T-helper 1 cell treated with Interleukin-12 subunit alpha and Interleukin-12 subunit beta and Interleukin-4 antibody, amounts not matched to agents 30 μg/mL and 1 μg/mL, for 36 hours (primary cell): ENCODE measurements around the gene CXCR4.

Experiments used
- H3K27ac Mint-ChIP-seq: one replicate; pipeline ENCODE4 v1.8.0; 2021; ENCODE audit warnings: mild to moderate bottlenecking, mixed read lengths
- H3K27me3 Mint-ChIP-seq: one replicate; pipeline ENCODE4 v1.8.0; 2021; ENCODE audit warnings: low read depth, mixed read lengths
- H3K36me3 Mint-ChIP-seq: one replicate; pipeline ENCODE4 v1.8.0; 2021; ENCODE audit warnings: low read depth, mixed read lengths
- H3K4me1 Mint-ChIP-seq: one replicate; pipeline ENCODE4 v1.8.0; 2021; ENCODE audit warnings: low read depth, mixed read lengths
- H3K4me3 Mint-ChIP-seq: one replicate; pipeline ENCODE4 v1.8.0; 2021; ENCODE audit warnings: mild to moderate bottlenecking, moderate library complexity, mixed read lengths
- H3K9me3 Mint-ChIP-seq: one replicate; pipeline ENCODE4 v1.8.0; 2021; ENCODE audit warnings: mixed read lengths

CXCR4 gene

DNA sequence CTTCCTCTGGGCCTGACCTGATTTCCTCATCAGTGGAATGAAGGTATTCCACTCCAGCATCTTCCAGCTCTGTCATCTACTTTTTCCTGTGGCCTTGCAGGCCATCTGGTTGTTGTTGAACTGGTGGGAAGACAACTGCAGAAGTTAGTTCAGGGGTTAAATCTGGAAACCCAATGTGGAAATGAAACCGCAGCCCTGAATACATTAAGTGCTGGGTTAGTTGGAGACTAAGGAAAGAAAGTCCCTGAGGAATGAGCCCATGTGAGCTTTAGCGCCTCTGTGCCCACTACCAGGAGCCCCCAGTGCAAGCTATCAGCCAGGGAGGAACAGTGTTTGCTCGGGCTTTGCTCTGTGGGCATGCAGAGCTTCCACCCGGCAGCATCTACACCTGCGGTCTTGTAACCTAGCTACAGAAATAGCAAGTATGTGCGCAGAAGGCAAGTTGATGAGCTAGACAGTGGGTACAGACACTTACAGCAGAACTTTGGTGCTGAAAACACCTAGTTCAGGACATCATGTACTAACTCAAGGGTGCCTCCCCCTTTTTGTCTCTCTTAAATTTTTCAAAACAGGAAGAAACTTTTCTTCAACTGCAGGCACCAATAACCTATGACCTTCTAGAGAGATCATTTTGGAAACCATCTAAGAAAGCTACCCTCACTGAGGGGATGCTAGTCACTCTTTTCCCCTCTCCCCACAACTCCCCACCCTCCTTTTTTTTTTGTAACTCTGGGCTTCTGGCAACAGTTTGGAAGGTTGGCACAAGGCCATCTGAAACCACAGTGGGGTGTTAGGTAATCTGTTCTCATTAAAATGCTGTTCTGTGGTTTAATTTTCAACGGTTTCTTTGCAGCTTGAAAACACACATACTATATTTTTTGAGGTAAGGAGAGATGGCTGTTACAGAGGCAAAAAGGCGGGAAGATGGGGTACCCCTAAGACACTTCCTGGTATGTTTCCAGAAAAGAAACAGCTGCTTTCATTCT lies 18.3 kb upstream of the CXCR4 start:
- Mint-ChIP-seq H3K4me3 (peak overlapping the region; percentile 35), H3K4me1 (peaks cover 78% of the 10 kb centered on the region), H3K27ac (peak overlapping the region; percentile 80), H3K9me3 (no peaks in the 10 kb centered on the region), H3K27me3 (peaks cover 54% of the 10 kb centered on the region), H3K36me3 (peaks cover 10% of the 10 kb centered on the region)

DNA sequence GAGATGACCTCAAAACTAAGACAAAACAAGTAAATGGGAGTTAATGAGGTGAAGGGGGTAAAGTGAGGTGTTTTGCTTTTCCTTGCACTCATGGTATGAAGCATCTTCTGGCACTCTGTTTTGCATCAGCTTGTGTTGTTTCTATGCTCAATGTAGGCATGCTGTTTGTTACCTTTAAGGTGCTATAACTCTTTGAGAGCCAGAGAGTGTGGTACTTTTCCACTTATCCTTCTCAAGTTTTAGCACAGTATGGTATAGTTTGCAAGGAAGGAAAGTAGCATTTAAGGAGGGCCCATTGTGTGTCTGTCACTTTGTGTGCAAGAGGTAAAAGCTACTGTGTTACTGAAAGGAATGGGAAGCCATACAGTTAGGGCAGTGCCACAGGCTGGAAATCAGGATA lies 17.5 kb upstream of the CXCR4 start:
- H3K9me3 Mint-ChIP-seq = no peaks in the 10 kb centered on the region
- H3K36me3 Mint-ChIP-seq = peaks cover 14% of the 10 kb centered on the region
- H3K27me3 Mint-ChIP-seq = peaks cover 53% of the 10 kb centered on the region
- peak overlapping the region; percentile 80 for H3K27ac Mint-ChIP-seq
- H3K4me1 Mint-ChIP-seq = peaks cover 81% of the 10 kb centered on the region
- H3K4me3 Mint-ChIP-seq = no peak overlapping the region

DNA sequence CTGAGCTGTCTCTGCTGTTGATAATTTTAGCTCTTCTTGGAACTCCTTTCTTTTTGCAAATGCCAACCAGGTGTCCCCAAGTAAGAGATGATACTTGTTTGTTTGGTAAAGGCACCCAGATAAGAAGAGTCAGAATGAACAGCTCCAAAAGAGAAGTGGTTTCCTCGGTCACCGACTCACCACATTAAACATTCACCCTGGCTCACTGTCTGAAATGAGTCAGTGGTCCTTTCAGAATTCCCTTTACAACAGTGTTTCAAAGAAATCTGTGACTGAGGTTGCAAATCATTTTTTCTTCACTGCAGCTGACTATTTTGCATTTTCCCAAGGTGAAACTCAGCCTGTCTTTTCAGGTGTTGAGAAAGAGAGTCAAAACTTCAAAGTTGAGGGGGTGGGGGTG lies 16.2 kb upstream of the CXCR4 start:
- peaks cover 51% of the 10 kb centered on the region for H3K27me3 Mint-ChIP-seq
- H3K36me3 Mint-ChIP-seq = peaks cover 16% of the 10 kb centered on the region
- peak overlapping the region; percentile 70 for H3K4me3 Mint-ChIP-seq
- no peaks in the 10 kb centered on the region for H3K9me3 Mint-ChIP-seq
- H3K4me1 Mint-ChIP-seq = peaks cover 85% of the 10 kb centered on the region
- peak overlapping the region; percentile 89 for H3K27ac Mint-ChIP-seq

DNA sequence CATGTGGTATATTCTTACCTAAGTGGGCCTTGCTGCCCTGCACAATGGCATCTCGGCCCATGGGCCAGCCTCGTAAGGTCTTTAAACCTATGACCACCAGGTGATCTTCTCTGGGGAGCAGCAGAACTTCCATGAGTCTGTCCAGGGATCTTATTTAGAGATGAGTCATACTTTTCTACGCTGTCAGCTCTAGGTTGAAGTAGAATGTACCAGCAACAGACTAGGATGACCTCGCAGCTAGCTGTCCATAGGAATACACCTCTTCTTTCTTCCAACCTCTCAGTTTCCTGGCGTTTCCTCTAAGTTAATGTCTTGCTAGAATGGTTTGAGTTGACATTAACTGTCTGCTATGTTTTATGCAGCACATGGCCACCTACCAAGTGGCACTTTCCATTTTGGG lies 15.6 kb upstream of the CXCR4 start:
- Mint-ChIP-seq H3K36me3 (peaks cover 18% of the 10 kb centered on the region), H3K4me3 (peak overlapping the region; percentile 70), H3K9me3 (no peaks in the 10 kb centered on the region), H3K27ac (peak overlapping the region; percentile 89), H3K27me3 (peaks cover 52% of the 10 kb centered on the region), H3K4me1 (peaks cover 88% of the 10 kb centered on the region)

GRCh38 chr2:136133176-136133575 lies 15.2 kb upstream of the CXCR4 start:
- Mint-ChIP-seq H3K36me3 (peaks cover 18% of the 10 kb centered on the region), H3K4me3 (peak overlapping the region; percentile 52), H3K27ac (peak overlapping the region; percentile 90), H3K9me3 (no peaks in the 10 kb centered on the region), H3K27me3 (peaks cover 50% of the 10 kb centered on the region), H3K4me1 (peaks cover 88% of the 10 kb centered on the region)

DNA sequence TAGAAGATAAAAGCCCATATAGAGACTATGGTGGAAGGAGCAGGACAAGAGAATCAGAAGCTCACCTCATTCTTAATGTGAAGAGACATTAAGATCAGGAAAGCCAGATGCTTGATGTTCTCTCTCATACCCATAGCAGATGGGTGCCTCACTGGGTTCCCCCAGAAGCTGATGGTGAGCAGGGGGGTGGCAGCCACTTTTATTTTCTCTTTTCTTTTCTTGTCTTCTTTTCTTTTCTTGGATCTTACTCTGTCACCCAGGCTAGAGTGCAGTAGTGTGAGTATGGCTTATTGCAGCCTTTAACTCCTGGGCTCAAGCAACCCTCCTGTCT lies 14.8 kb upstream of the CXCR4 start:
- peak overlapping the region; percentile 57 for H3K4me3 Mint-ChIP-seq
- peak overlapping the region; percentile 90 for H3K27ac Mint-ChIP-seq
- peaks cover 49% of the 10 kb centered on the region for H3K27me3 Mint-ChIP-seq
- peaks cover 17% of the 10 kb centered on the region for H3K36me3 Mint-ChIP-seq
- H3K4me1 Mint-ChIP-seq = peaks cover 86% of the 10 kb centered on the region
- H3K9me3 Mint-ChIP-seq = no peaks in the 10 kb centered on the region

DNA sequence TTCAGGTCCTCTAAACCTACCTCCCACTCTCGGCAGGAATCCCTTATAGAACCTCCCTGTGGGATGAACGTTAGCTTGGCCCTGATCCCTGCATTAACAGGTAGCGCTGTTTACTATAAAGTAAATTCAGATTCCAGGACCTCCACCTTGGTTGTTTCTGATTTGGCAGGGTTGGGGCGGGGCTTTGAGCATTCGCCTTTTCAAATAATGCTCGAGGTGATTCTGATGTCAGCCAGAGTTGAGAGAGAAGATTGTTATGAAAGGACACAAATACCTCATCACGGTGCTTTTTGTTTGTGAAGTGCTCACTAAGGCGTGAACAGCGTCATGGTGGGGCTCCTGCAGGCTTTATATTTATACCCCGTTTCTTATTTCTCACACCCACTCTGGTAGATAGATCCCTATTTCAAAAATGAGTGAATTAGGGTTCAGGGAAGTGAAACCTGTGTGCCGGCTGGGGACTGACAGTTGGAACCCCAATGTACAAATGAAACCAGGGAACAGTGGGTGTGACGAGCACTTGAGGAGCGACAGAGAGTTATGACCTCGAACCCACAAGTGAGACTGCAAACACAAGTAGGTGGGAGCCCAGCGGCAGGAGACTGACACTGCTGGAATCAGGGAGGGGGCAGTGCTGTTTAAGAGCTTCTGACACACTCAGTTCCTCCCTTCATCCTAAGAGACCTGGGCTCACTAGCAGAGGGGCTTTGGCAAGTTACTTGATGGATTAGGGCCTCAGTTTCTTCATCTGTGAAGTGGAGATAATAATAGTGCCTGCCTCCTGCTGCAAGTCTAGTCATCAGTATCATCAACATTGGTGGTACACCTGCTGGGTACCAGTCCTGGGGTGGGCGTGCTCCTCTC lies 14.2 kb upstream of the CXCR4 start:
- Mint-ChIP-seq H3K4me3 (peak overlapping the region; percentile 57), H3K27ac (peak overlapping the region; percentile 90), H3K36me3 (peaks cover 13% of the 10 kb centered on the region), H3K4me1 (peaks cover 83% of the 10 kb centered on the region), H3K9me3 (no peaks in the 10 kb centered on the region), H3K27me3 (peaks cover 49% of the 10 kb centered on the region)

DNA sequence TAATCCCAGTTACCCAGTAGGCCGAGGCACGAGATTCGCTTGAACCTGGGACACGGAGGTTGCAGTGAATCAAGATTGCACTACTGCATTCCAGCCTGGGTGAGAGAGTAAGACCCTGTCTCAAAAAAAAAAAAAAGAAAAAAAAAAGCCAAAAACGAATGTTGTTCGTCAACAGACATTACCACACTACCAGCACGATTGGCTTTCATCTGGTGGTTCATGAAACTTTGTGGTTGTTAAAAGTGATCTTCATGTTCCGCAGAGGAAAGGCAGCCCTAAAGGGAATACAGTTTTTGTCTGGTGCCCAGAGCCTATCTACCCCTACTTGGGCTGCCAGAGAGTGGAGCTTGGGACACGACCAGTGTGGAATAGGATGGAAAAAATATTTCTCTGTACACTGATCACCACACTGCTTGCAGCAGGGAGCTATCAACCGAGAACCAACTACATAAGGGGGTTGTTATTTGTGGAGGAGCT lies 13.6 kb upstream of the CXCR4 start:
- peaks cover 79% of the 10 kb centered on the region for H3K4me1 Mint-ChIP-seq
- H3K27ac Mint-ChIP-seq = peak overlapping the region; percentile 90
- peaks cover 15% of the 10 kb centered on the region for H3K36me3 Mint-ChIP-seq
- H3K27me3 Mint-ChIP-seq = peaks cover 47% of the 10 kb centered on the region
- H3K4me3 Mint-ChIP-seq = peak overlapping the region; percentile 72
- H3K9me3 Mint-ChIP-seq = no peaks in the 10 kb centered on the region

- H3K27ac Mint-ChIP-seq = peak overlapping the region; percentile 90
- peaks cover 54% of the 10 kb centered on the region for H3K27me3 Mint-ChIP-seq
- H3K4me1 Mint-ChIP-seq = peaks cover 70% of the 10 kb centered on the region
- H3K9me3 Mint-ChIP-seq = no peaks in the 10 kb centered on the region
- peak overlapping the region; percentile 50 for H3K4me3 Mint-ChIP-seq
- H3K36me3 Mint-ChIP-seq = peaks cover 16% of the 10 kb centered on the region
Observed at GRCh38 chr2:136130511-136130910, 12.6 kb upstream of the CXCR4 start.

- Mint-ChIP-seq H3K27ac (peak overlapping the region; percentile 92), H3K4me3 (no peak overlapping the region), H3K4me1 (peaks cover 70% of the 10 kb centered on the region), H3K36me3 (peaks cover 14% of the 10 kb centered on the region), H3K9me3 (no peaks in the 10 kb centered on the region), H3K27me3 (peaks cover 54% of the 10 kb centered on the region)
Observed at GRCh38 chr2:136130045-136130444, 12.1 kb upstream of the CXCR4 start.

DNA sequence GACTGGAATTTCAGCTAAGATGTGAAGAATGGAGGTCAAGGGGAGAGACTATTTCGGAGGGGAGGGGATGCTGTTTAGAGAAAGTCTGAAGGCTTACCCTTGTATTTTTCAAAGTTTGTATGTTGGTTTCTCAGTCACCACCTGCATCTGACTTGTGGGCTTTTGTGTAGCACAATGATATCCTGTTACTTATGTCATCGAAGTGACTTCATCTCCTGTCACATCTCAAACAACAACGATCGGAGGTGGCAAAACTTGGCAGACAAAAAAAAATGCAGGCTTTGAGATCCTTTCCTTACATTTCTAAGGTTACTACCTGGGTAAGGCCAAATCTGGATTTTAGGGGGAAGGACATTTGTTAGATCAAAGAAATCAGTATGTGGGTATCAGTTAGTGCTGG lies 11.7 kb upstream of the CXCR4 start:
- peak overlapping the region; percentile 92 for H3K27ac Mint-ChIP-seq
- H3K9me3 Mint-ChIP-seq = no peaks in the 10 kb centered on the region
- H3K4me1 Mint-ChIP-seq = peaks cover 70% of the 10 kb centered on the region
- H3K36me3 Mint-ChIP-seq = peaks cover 14% of the 10 kb centered on the region
- peaks cover 54% of the 10 kb centered on the region for H3K27me3 Mint-ChIP-seq
- H3K4me3 Mint-ChIP-seq = peak overlapping the region; percentile 72

- peaks cover 13% of the 10 kb centered on the region for H3K36me3 Mint-ChIP-seq
- H3K27me3 Mint-ChIP-seq = peaks cover 57% of the 10 kb centered on the region
- peaks cover 68% of the 10 kb centered on the region for H3K4me1 Mint-ChIP-seq
- H3K4me3 Mint-ChIP-seq = peak overlapping the region; percentile 9
- peak overlapping the region; percentile 92 for H3K27ac Mint-ChIP-seq
- H3K9me3 Mint-ChIP-seq = no peaks in the 10 kb centered on the region
Observed at GRCh38 chr2:136128905-136129304, 11.0 kb upstream of the CXCR4 start.

- no peak overlapping the region for H3K4me3 Mint-ChIP-seq
- H3K9me3 Mint-ChIP-seq = no peaks in the 10 kb centered on the region
- peaks cover 59% of the 10 kb centered on the region for H3K27me3 Mint-ChIP-seq
- H3K36me3 Mint-ChIP-seq = peaks cover 12% of the 10 kb centered on the region
- peak overlapping the region; percentile 92 for H3K27ac Mint-ChIP-seq
- H3K4me1 Mint-ChIP-seq = peaks cover 67% of the 10 kb centered on the region
Observed at GRCh38 chr2:136128366-136128765, 10.4 kb upstream of the CXCR4 start.

DNA sequence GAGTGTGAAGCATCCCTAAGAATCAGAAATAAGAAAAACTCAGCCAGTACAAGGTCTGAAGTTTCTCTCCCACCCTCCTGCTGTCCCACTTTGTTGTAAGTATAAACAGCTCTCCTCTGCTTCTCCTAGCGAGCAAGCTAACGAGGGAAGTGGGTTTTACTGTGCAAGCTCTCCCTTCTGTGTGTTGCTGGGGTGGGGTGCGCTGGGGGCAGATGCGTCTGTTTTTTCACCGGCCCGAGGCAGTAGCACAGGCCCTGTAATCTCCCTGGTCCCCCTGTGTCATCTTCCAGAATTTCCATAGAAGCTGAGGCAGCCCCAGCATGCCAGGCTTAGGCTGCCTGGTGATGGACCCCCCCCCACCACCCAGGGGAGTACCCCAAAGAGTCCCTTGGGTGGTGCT lies 9.4 kb upstream of the CXCR4 start:
- Mint-ChIP-seq H3K27ac (no peak overlapping the region), H3K4me3 (no peak overlapping the region), H3K4me1 (peaks cover 63% of the 10 kb centered on the region), H3K36me3 (peaks cover 12% of the 10 kb centered on the region), H3K9me3 (no peaks in the 10 kb centered on the region), H3K27me3 (peaks cover 67% of the 10 kb centered on the region)
